Progenitor cell of endocrine pancreas (in vitro differentiated cells): ENCODE data around the gene SPAM1. TPM values are rescaled to one million over a fixed set of nuclear protein-coding genes. Genes with fewer than 3 reads are reported as not detected.

Experiments
- DNase-seq: peaks from one replicate; pipeline ENCODE4 v3.0.0; 2021; ENCODE audit warnings: low spot score; ENCODE audit not compliant: unreplicated experiment
- H3K27ac Mint-ChIP-seq: 2 replicates; pipeline ENCODE4 v1.8.0; 2021; ENCODE audit warnings: mild to moderate bottlenecking, moderate library complexity, mixed read lengths
- H3K27me3 Mint-ChIP-seq: 2 replicates; pipeline ENCODE4 v1.8.0; 2021; ENCODE audit warnings: mixed read lengths
- H3K36me3 Mint-ChIP-seq: 2 replicates; pipeline ENCODE4 v1.8.0; 2022; ENCODE audit warnings: mixed read lengths; ENCODE audit not compliant: insufficient read depth
- H3K4me1 Mint-ChIP-seq: 2 replicates; pipeline ENCODE4 v1.8.0; 2021; ENCODE audit warnings: low read depth, mixed read lengths
- H3K4me3 Mint-ChIP-seq: 2 replicates; pipeline ENCODE4 v1.8.0; 2021; ENCODE audit warnings: low read depth, mild to moderate bottlenecking, moderate library complexity, mixed read lengths
- H3K9me3 Mint-ChIP-seq: 2 replicates; pipeline ENCODE4 v1.8.0; 2021; ENCODE audit warnings: low read depth, mixed read lengths
- total RNA-seq: library from RNA; stranded (reverse); gene quantifications from 2 replicates; pipeline ENCODE4 v1.2.1, GENCODE V29; 2021
- TF ChIP-seq, protein P1 (sequence below): fragments of 200-600 bp; sonication (generic); IDR thresholded peaks from one replicate; pipeline ENCODE4 v1.5.0; 2021; ENCODE audit warnings: antibody characterized with exemption, mild to moderate bottlenecking; ENCODE audit not compliant: unreplicated experiment

Gene SPAM1
- total RNA-seq, 1 donor from 2014 or later = not detected

DNA sequence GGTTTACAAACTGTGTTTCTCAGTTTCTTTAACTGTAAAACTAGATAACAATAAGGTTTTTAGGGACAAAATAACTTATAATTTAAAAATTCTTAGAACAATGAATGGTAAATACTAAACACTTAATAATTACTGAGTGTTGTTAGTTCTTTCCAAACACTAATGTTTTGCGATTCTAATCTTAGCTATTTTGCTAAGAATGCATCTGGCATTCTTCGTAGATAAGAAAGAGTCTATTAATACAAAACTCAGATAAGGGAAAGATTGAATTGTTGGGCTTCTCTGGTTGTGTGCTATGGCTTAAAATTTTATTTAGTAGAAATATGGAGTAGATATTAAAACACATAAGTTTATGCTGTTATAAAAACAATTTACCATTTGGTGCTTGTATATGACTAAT is 62.4 kb downstream of the SPAM1 start:
- Mint-ChIP-seq H3K4me3 (no peak overlapping the region), H3K4me1 (no peaks in the 10 kb centered on the region), H3K36me3 (no peaks in the 10 kb centered on the region), H3K27me3 (no peaks in the 10 kb centered on the region), H3K9me3 (peaks cover 9% of the 10 kb centered on the region), H3K27ac (no peak overlapping the region)
- TF ChIP-seq, protein P1, sequence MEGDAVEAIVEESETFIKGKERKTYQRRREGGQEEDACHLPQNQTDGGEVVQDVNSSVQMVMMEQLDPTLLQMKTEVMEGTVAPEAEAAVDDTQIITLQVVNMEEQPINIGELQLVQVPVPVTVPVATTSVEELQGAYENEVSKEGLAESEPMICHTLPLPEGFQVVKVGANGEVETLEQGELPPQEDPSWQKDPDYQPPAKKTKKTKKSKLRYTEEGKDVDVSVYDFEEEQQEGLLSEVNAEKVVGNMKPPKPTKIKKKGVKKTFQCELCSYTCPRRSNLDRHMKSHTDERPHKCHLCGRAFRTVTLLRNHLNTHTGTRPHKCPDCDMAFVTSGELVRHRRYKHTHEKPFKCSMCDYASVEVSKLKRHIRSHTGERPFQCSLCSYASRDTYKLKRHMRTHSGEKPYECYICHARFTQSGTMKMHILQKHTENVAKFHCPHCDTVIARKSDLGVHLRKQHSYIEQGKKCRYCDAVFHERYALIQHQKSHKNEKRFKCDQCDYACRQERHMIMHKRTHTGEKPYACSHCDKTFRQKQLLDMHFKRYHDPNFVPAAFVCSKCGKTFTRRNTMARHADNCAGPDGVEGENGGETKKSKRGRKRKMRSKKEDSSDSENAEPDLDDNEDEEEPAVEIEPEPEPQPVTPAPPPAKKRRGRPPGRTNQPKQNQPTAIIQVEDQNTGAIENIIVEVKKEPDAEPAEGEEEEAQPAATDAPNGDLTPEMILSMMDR = no peak
- no peak for DNase-seq

- no peaks in the 10 kb centered on the region for H3K4me1 Mint-ChIP-seq
These were observed 68.0 kb downstream of the SPAM1 start for GRCh38 chr7:123992913-123993518.

DNA sequence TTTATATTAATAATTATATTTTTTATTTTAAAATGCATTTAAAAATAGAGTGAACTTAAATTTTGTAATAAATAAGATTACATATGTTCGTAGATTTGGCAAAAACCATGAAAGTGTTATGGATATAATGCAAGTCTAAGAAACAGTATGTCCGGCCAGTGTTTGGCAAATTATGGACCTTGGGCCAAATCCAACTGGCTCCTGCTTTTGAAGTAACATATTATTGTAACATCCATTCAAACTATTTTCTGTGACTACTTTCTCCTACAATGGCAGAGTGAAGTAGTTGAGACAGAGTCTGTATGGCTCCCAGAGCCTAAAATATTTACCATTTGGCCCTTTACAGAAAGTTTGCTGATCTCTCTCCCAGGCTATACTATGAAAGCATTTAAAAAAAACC is 69.0 kb downstream of the SPAM1 start:
- Mint-ChIP-seq H3K4me3 (no peak overlapping the region), H3K27ac (no peak overlapping the region), H3K36me3 (no peaks in the 10 kb centered on the region), H3K4me1 (no peaks in the 10 kb centered on the region), H3K27me3 (no peaks in the 10 kb centered on the region), H3K9me3 (peaks cover 9% of the 10 kb centered on the region)
- DNase-seq = no peak
- TF ChIP-seq, protein P1 = no peak

More at GRCh38 chr7:123992913-123993518, 68.0 kb downstream of the SPAM1 start:
- DNase-seq = no peak
- TF ChIP-seq, protein P1 = no peak
- Mint-ChIP-seq H3K9me3 (peaks cover 9% of the 10 kb centered on the region), H3K4me3 (no peak overlapping the region), H3K27me3 (no peaks in the 10 kb centered on the region), H3K36me3 (no peaks in the 10 kb centered on the region), H3K27ac (no peak overlapping the region)

GRCh38 chr7:123994449-123994848 is 69.4 kb downstream of the SPAM1 start:
- no peaks in the 10 kb centered on the region for H3K36me3 Mint-ChIP-seq
- no peaks in the 10 kb centered on the region for H3K4me1 Mint-ChIP-seq
- DNase-seq = no peak
- no peak overlapping the region for H3K27ac Mint-ChIP-seq
- H3K4me3 Mint-ChIP-seq = no peak overlapping the region
- H3K9me3 Mint-ChIP-seq = peaks cover 6% of the 10 kb centered on the region
- H3K27me3 Mint-ChIP-seq = no peaks in the 10 kb centered on the region
- TF ChIP-seq, protein P1 = no peak

- TF ChIP-seq, protein P1 = no peak
- H3K27ac Mint-ChIP-seq = no peak overlapping the region
- no peak overlapping the region for H3K4me3 Mint-ChIP-seq
- no peaks in the 10 kb centered on the region for H3K4me1 Mint-ChIP-seq
- no peaks in the 10 kb centered on the region for H3K9me3 Mint-ChIP-seq
- no peaks in the 10 kb centered on the region for H3K36me3 Mint-ChIP-seq
- H3K27me3 Mint-ChIP-seq = no peaks in the 10 kb centered on the region
- no peak for DNase-seq
These were observed 70.7 kb downstream of the SPAM1 start for GRCh38 chr7:123995617-123996326.
